Left renal pelvis (tissue), 4 donors: Measurements from ENCODE around the gene UBAC2. TPM values are rescaled to one million over a fixed set of nuclear protein-coding genes. Genes with fewer than 3 reads are reported as not detected.

Experiments
- DNase-seq, 4 donors: peaks; one replicate each; pipeline ENCODE4 v3.0.0-alpha.2; 2013; ENCODE audit warnings: low read depth in 4 of 4, low spot score in 3 of 4
- polyA plus RNA-seq, 4 donors: library from polyadenylated mRNA; unstranded; fragments of 120-200 nt; gene quantifications; one replicate each; pipeline ENCODE4 v1.2.1, GENCODE V29; 2013; ENCODE audit not compliant: insufficient read length in 4 of 4

UBAC2 gene
- polyA plus RNA-seq, 4 donors, result 74.5 to 107 (median 94.7) TPM

DNA sequence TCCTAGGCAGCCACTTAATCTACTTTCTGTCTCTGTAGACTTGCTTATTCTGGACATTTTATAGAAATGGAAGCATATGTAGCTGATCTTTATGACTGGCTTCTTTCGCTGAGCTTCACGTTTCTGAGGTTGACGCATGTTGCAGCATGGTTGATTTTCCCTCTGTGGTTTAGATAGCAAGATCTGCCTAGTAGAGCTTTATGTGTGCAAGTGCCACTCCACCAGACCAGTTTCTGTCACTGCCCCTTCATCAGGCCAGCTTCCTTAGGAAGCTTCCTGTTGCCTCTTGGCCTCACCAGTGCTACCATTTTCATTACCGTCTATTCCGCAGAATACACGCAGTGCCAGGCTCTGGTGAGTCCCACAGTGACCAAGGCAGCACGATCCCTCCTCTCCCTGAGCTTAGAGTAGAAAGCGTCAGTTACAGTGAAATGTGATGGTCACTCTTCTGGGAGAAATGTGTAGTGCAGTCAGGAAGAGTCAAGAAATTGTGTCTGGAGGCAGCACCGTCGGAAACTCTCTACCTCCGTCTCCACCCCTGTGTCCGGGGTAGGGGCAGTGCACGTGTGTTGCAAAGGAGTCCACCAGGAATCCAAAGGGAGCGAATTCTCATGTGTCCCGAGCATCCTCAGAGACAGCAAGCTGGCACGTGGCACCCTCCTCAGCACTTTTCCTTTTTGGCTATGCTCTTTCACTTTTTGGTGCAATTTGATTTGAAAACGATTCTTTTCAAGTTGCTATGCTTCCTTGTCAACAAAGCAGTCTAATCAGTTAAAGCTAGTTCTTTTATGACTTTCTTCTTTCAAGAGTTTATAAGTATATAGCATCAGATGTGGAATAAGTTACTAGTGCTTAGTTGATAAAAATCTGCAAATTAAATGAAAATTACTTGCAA lies 151.9 kb downstream of the UBAC2 start:
- no peak for DNase-seq

DNA sequence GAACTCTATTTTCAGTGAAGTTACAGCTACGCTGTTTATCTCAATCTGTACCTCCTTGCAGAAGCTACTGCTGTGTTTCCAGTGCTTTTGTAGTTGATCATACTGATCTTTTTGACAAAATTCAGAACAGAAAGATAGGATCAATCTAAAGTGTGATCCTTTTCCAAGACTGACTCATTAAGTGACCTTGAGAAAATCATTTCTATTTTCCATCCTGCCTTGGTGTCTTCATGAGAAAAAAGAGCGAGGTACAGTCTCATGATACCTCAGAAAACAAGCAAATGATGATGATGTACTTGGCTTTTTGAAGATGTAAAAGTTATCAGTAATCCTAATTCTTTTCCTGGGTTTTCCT lies 152.6 kb downstream of the UBAC2 start:
- DNase-seq, result no peak

DNA sequence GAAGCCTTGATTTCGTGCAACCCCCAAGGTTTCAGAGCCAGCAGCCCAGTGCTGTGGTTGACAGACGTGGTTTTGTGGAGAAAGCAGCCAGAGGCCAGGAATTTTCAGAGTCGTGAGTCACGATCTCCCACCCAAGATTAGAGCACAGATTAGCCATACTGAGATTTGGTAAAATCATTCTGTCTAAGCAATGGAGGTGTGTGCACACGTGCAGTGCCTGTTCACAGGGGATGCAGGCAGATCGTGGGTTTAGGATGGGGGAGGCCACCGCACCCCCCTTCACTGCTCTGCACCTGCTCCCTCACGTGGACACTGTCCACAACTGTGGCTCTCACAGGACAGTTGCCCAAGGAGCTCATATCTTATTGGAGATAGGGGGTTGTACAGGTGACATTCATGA lies 153.2 kb downstream of the UBAC2 start:
- no peak for DNase-seq

DNA sequence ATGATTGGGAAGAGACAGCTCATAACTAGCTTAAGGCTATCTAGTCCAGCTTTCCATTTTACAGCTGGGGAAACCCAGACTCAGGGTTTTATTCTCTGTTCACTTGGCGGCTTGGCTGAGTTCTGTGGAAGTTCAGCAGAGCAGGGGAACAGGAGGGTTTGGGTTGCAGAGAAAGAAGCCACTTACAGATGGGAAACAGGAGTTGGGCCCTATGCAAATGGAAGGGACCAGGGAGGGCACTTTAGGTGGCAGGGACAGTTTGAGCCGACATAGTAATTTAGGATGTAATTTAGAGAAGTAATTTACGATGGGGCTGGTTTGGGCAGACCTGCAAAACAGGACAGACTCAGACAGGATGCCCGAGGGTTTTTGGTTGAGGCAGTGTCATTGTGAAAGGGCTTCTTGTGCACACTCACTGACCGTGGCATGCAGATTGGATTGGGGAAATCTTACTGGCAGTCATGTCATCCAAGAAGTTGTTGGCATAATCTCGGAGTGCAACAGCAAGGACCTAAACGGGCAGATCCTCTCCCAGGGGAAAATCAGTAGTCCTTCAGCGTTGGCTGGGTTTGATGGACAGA lies 153.8 kb downstream of the UBAC2 start:
- DNase-seq, result no peak

DNA sequence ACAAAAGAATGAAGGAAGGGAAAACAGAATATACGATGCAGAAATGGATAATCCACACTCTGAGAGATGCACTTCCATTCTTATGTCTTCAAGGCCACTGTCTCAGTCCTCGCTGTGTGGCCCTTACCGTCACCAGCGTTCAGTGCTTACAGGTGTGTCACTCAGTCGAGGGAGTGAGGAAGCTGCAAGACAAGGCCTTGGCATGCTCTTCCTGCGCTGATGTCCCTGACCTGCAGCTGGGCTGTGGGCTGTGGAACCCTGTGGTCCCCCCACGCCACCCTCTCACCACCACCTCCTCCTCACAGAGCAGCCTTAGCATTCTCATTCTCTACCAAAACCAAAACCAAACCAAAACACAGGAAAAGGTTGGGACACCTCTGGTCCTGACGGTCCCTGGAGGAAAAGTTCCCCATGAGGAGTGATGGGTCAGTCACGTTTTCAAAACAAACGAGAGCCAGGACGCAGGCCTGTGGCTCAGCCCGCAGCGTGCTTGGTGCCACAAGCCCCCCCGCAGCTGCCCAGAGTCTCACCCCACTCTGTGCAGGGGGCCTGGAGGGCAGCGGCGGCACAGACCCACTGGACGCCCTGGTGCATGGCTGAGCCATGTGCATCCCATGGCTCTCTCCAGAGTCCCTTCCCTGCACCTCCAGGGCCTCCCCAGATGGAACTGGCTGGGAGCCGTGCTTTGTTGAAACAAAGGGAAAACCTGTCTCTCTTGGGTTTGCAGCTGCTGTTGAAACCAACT lies 154.8 kb downstream of the UBAC2 start:
- no peak for DNase-seq

DNA sequence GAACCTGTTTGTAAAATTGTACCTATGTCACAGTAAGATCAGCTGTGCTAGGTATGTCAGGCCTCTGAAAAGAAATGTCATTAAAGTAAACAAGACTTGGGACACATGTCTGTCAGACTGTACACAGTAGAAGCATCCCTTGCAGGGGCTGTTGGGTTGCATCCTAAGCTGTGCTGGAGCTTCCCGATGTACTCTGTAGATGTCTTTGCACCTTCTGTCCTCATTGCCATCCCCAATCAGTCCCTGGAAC lies 155.3 kb downstream of the UBAC2 start:
- no peak for DNase-seq

DNA sequence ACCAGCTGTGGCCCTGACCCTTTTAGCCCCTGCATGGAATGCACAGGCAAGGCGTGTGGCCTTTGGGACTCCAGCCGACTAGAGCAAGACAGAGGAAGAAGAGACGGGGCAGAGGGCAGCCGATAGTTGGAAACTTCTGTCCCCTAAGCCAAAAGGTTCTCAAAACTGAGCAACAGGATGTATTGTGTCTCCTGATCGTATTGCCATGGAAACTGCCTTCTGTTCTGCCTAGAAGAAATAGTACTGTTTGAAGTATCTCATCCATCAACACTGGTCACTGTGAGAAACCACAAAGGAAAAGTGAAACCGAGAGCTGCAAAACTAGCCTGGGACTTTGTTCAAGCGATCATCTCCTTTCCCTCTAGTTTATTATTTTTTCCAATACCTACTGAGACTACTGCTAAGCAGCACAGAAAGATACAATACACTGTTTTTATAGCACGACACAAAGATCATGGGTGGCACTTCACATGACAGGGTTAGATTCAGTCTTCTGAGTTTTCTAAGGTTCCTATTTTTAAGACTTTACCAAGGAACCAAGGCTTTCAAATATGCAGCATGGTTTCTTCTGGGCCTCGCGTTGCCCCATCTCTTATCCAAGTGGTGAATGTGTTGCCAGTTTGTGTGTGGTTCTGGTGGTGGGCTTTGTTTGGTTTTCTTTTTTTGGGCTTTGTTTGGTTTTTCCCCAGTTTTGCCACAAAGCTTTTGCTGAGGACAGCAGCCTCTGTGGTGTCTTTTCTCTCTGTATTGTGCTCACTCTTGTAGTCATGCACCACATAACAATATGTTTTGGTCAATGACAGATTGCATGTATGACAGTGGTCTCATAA lies 155.8 kb downstream of the UBAC2 start:
- DNase-seq, result peak; percentile 28 to 48 (median 30)

DNA sequence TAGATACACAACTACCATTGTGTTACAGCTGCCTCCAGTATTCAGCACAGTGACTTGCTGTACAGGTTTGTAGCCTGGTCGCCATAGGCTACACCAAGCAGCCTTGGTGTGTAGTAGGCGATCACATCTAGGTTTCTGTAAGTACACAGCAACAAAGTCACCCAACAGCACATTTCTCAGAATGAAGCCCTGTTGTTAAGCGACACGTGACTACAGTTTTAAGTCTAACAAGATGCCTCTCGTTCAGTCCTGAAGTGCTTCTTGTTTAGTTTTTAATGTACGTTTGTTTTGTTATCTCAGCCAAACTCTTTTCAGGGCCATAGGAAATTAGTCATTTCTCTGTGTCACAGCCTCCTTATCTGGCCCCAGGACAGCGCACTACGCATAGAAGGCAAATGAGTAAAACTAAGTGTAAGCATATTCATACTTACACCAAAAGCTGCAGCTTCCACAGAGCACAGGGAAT lies 156.5 kb downstream of the UBAC2 start:
- DNase-seq, result no peak

DNA sequence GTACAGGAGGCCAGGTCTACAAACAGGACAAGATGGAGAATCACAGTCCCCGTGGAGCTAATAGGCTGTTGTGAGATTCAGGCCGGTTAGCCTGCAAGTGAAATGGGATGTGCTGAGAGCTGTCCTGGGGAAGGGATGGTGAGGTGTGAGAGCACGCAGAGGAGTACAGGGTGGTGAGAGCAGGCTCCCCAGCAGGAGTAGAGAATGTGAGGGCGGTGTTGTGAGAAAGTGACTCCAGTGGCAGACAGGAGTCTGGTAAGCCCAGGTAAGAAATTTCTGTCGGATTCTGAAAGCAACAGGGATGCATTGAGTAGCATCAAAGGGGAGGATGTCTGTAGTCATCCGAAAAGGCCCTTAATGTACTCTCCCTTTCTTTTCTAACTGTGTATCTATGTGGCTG lies 157.3 kb downstream of the UBAC2 start:
- no peak for DNase-seq

DNA sequence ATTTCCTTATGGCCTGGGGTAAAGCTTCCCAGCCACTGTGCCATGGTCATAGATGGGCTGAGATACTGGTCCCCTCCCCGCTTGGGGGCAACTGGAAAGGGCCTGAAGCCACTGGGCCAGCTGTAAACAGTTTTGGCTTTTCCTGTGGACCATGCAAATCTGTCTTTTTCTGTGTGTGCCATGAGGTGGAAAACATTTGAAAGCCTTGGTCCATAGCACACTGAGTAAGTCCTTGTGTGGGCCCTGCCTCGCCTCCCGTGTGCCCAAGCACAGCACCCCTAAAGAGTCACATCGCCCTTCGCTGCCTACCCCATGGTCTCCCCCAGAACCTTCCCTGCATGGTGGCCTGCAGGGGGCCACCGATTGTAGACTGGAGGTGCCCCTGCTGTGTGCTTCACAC lies 158.9 kb downstream of the UBAC2 start:
- DNase-seq, result no peak

DNA sequence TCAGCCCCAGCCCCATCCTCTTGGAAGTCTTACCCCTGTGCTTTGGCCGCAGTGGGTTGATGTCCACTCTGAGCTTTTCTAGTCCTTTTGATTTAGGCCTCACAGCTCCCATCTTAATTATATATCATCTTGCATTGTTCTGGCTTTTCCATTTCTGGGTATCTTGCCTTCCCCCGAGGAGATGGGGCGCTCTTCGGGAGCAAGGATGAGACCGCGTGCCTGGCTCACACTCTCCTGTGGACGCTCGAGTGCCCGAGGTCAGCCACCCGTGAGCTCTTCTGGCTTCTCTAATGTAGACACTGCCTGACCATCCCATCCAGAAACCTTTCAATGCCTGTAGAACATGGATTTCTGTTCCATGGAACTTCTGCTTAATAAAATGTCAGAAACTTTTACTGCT lies 160.0 kb downstream of the UBAC2 start:
- no peak for DNase-seq

DNA sequence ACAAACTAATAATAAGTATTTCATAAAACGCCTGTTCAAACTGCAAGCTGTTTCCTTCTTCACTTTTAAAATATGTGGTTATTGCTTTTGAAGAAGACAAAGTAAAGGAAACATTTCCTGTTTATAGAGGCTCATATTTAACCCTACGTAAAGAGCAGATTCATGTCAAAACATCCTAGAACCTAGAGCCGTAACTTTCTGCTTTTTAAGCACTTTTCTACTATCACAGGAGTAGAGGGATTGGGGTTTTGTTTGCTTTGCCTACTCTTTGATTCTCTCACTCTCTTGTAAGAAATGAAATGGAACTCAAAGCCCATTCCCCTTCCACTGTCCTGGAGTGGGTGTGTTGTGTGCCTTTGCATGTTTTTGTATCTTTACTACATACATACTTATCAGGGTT lies 160.5 kb downstream of the UBAC2 start:
- no peak for DNase-seq

DNA sequence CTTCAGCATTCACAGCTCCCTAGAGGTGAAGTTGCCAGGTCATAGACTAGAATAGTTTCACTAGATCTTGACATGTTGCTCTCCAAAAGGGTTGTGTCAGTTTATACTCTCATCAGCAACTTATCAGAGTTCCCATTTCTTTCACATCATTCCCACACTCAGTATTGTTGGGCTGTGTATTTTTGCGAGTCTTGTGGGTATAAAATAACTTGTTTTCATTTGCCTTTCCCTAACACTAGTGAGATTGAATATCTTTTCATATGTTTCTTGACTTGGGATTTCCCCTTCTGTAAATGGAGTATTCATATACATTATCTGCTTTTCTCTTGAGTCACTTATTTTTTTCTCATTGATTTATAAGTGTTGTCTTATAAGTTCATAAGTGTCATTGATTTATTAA lies 161.7 kb downstream of the UBAC2 start:
- no peak for DNase-seq

DNA sequence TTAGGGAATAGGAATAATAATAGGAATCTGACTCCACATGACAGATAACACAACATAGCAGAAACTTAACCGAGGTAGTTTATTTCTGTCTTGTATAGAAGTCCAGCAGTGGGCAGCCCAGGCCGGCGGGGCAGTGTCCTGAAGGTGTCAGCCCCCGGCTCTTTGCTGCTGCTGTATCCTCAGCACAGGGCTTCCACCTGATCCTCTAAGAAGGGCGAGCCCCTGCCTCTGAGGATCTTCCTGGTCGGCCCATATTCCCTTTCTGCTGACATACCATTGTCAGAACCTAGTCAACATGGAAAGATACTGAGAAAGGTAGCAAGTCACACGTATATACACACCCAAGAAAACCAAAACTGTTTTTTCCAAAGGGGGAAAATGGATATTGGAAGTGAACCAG lies 162.7 kb downstream of the UBAC2 start:
- DNase-seq, result no peak

DNA sequence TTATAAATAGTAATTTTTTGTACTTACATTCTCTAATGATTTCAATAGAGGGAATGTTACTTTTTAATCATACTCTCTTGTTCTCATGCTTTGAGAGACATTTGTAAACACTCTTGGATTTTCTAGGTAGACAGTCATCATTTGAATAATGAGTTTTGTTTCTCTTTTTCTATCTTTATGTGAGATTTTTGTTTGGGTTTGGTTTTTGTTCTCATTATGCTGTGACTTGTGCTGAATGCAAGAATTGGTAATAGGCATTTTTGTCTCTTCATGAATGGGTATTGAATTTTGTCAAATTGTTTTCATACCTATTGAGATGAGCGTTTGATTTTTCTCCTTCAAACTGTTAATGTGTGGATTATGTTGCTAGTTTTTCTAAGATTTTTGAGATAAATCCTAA lies 163.3 kb downstream of the UBAC2 start:
- no peak for DNase-seq

DNA sequence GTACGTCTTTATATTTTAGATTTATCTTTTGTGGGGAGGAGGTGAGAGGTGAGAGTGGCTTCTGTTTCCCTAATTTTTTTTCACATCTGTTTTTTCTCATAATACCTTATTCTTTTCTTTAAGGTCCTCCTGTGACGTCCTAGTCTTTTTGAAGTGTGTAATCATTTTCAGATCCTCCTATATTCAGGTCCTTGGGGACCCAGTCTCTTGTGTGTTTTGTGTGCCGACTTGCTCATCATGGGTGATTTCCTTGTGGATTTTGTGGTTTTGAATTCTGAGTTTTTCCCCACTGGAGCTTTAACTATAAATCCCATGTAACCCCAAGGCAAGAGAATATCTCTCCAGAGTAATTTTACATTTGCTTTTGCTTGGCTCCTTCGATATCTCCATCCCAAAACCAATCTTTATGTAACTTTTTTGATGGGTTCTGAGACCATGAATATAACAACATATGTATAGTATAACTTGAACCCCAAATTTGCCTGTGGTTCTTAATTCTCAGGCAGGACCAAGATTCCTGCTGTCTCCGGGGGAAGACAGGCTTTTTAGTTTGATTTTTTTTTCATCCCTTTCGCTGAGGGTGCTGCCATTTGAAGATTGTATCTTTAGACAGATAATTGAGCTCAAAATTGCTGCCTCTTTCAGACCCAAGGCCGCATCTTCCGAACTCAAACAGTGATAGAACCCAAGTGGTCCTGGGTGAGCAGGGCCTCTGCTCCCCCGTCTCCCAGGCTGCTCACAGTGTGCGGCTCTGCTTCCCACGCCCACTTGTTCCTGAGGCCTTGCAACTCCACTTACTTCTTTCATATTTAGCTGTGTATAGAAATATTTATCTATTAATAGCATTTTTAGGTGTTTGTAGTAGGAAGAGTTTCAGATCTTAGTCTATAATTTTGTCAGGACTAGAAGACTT lies 165.7 kb downstream of the UBAC2 start:
- DNase-seq, result no peak

DNA sequence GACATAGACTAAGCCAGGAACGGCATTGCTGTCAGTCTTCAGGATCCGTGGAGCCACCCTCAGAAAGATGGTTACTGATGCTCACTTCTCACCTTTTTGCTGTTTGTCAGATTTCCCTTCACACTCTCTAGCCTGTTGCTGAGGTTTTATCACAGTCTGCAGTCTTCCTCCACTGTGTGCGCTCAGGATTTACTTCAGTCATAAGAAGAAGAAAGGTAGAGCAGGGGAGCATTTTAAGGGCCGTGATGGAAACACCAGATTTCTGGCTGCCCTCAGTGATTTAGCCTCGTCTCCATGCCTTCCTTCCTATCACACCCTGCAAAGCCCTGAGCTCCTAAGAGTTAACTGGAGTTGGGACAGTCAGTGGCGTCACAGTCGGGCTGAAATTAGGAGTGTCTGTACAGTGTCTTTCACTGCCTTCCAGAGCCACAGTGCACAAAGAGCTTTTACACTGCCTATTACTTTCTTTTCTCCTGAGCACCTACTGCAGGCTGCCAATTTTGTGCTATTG lies 166.5 kb downstream of the UBAC2 start:
- no peak for DNase-seq

DNA sequence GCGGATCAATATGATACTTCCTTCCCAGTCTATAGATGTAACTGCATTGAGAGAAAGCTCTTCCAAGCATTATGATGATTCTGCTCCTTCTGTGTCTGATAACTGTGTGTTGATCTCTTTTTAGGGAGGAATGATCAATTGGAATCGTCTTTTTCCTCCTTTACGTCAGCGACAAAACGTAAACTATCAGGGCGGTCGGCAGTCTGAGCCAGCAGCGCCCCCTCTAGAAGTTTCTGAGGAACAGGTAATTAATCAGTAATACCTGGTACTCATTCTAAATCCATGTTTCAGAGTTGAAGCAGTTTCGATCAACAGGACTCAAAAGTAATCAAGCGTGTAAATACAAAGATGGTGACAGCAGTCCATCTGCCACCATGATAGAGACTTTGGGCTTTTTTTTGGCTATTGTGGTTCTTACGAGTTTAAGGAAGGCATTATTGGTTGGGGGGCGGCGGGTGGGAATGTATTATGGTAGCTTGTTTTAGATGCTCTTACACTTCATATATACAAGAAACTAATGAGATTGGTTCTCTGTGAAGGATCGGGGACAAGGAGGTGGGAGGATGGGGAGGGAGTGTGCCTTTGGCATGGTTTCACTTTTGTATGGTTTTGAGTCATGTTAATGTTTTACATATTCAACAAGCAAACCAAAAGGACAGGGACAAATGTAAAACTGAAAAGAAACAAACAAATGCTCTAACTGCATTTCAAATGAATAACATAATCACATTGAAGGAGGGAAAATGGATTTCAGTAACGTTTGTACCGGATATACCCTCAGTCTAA lies 167.2 kb downstream of the UBAC2 start:
- DNase-seq, result no peak
